Left lobe of liver (tissue), 2 donors: ENCODE results near the gene FGD5. TPM values are rescaled to one million over a fixed set of nuclear protein-coding genes. Genes with fewer than 3 reads are reported as not detected.

Experiments
- ATAC-seq: fragments of 200-7000 bp; cut with Tn5 transposase; one replicate; pipeline ENCODE4 v1.9.1; 2020; ENCODE audit warnings: mild to moderate bottlenecking, moderate library complexity
- DNase-seq: peaks from one replicate; pipeline ENCODE4 v3.0.0-alpha.2; 2020; ENCODE audit warnings: low spot score
- total RNA-seq: library from RNA; stranded (reverse); gene quantifications from one replicate; pipeline ENCODE4 v1.2.1, GENCODE V29; 2021
- donor health status: DM: no; HTN: no; CAD: no; lungs with moderate emphysema.
- donor health status: DM: no; HTN: yes; CAD: no.

FGD5 gene
- total RNA-seq, 1 donor from 2014 or later = 4.2 TPM

DNA sequence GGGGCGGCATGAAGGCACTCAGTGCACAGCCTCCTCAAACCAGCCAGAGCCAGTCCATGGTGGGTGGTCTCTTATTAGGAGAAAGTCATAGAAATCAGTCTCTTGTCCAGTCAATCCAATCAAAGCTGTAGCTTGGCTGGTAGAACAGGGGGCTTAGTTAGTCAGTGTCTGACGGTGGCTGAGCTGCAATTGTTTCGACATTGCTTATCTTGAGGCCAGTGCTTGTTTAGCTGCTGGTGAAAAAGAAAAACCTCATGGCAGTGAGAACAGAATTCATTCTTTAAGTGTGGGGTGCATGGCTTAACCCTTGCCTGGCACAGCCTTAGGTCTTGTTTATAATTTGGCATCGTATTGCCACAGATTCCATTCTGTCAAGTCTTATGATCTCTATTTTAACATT is 53.9 kb downstream of the FGD5 start:
- ATAC-seq (no peak), DNase-seq (no peak)

DNA sequence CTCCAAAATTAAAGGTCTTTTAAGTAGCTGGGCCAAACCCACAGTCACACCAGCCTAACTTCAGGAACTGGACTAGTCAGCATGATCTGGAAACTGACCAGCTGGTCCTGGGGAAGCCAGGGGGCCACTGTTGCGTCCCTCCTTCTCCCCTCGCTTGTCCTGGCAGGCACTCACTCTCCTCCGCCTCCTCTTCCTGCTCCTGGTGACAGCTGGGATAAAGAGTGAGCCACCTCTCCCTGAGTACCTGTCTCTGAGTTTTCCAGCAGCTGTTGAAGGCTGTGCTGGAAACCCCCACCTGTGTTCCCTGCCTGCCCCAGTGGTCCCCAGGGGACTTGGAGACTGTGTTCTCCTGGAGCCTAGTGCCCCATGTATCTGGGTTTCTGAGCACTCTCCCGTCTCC is 56.0 kb downstream of the FGD5 start:
- no peak for ATAC-seq
- no peak for DNase-seq

DNA sequence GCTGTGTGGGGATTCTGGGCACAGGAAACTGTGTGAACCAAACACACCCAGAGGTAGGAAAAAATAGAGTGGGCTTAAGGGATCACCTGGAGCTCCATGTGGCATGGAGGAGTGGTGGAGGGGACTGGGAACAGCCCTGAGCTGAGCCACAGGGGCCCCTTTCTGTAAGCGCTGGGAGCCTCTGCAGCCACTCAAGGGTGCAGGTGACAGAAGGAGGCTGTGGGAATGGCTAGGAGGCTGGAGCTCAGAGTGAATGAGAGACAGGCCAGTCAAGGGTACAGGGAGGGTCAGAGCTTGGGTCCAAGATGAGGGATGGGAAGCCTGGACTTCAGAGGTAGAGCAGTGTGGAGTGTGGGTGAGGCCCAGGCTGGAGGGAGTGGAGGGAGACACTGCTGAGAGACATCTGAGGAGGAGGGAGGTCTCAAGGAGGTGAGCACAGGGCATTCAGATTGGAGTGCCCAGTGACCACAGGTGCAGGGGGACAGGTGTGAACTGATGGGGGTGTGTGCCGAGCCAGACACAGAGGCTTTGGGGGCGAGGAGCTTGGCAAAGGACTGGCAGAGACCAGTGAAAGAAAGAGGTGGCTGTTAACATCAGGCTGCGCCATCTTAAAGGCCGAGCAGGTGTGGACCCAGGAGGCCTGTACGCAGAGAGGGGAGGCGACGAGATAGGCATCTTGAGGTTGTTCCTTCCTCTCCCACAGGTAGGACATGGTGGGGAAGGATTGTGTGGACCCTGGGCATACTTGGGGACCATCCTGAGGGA is 56.8 kb downstream of the FGD5 start:
- no peak for ATAC-seq
- DNase-seq = no peak

DNA sequence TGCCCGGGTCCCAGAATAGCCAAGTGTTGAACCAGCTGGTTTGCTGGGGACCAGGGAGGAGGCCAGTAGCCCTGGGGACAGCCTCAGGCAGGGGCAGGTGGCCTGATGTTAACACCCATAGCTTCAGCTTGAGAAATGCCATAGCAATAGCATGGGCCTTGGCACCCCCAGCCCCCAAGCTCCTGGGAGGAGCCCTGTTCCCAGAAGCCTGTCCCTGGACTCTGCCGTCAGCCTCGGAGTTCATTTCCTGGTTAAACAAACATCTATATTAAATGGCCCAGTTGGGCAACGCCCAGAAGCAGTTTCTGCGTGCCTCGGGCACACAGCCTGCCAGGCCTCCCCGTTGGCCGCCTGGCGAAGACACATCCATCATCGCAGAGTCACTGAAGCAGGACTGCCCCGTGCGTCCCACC is 58.2 kb downstream of the FGD5 start:
- peak; percentile 93 for ATAC-seq
- DNase-seq = peak; percentile 85

DNA sequence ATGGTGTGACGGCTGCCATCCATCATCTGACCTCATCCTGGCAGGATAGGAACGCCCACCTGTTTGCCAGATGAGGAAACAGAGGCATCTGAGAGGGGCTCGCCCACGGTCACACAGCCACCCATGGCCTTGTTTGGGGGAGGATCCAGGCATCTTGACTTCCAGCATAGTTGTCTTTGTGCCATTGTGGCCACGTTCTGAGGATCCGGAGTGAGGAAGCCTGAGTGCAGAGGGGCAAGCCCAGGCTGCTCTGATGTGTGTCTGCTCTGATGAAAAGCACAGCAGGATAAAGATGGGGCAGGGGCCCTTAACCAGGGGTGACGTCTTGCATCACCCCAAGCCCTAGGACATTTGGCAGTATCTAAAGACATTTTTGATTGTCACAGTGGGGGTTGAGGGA is 58.7 kb downstream of the FGD5 start:
- ATAC-seq (no peak), DNase-seq (no peak)

DNA sequence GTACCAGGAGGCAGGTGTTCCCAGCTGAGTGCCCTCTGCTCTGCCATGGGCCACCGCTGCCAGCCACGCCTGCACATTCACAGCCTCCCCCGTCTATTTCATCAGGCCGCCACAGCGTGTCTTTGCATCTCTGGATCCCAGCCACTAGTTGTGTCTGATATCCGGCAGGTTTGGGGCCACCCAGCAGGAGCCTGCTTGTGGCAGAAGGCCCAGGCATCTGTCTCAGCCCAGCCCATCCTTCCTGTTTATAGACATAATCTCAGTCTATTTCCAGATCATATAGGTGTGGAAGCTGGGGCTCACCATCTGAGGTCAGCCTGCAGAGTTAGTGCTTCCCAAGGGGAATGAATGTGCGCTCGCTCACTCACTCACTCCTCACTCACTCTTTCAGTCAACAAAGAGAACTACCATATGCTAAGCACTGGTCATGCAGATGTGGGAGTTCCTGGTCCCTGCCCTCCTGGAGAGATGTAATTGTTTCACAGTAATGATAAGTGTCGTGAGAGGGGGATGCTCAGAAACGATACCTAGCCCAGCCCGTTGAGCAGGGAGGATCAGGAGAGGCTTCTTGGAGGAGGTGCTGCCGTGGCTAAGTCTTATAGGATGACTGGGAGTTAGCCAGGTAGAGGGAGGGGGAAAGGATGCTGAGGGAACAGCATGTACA is 60.6 kb downstream of the FGD5 start:
- DNase-seq = no peak
- no peak for ATAC-seq

DNA sequence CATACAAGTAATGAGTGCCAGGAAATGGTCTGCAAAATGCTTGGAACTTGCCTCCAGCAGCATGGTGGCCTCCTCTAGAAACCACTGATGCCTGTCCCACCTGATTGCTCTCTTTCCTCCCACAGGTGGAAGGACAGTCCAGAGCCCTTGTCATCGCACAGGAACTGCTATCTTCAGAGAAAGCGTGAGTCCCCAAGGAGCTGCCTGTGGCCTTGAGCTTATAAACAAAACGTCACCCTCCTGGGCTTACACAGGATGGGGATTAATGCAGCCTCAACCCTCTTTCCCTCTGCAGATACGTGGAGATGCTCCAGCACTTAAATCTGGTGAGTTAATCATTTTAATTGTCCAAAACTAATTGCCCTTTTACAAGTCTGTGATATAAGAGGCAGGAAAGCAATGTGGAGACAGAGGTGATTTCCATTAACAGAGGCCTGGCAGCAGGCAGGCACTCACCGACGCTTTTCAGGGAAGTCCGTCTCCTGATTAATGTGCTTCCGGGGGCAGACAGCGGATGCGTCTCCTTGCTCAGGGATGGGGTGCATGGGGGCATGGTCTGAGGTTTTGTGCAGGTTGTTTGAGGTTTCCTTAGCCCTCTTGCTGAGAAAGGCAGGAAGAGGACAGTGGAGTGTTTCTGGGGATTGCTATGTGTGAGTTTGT is 61.8 kb downstream of the FGD5 start:
- no peak for ATAC-seq
- DNase-seq = no peak

DNA sequence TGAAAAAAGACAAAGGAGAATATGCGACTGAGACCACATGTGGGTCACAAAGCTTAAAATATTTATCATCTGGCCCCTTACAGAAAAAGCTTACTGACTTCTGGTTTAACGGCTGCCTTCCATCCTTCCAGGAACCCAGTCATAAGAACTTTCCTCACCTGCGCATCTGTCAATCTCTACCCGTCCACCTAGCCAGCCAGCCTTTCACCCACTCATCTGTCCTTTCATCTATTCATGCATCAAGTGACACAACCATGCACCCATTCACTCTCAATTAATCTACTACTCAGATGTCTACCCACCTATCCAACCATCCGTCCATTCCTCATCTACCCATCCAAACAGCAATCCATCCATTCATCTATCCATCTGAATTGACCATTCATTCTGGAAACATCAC is 64.5 kb downstream of the FGD5 start:
- no peak for DNase-seq
- no peak for ATAC-seq

DNA sequence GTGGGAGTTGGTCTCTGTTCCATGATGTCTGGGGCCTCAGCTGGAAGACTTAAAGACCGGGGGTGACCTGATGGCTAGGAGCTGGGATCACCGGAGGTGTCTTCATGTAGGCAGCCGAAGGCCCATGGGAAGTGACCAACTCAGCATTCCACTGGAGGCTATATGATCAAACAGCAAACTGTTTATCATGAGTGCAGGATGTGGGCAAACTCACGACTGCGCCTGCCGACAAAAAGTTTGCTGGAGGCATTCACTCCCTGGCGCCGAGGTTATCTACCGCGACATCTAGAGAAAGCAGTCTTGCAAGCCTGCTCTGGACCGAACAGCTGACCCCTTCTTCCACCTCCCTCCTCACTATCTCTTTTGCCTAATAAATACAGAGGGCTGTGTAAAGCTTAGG is 65.9 kb downstream of the FGD5 start:
- DNase-seq (no peak), ATAC-seq (no peak)

DNA sequence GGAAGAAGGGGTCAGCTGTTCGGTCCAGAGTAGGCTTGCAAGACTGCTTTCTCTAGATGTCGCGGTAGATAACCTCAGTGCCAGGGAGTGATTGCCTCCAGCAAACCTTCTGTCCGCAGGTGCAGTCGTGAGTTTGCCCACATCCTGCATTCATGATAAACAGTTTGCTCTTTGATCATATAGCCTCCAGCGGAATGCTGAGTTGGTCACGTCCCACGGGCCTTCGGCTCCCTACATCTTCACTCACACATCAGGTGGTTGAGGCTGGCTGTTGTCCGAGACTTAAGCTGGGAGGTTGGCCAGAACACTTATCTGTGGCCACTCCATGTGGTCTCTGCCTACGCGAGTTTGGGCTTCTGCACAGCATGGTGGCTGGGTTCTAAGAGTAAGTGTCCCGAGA is 66.5 kb downstream of the FGD5 start:
- DNase-seq = no peak

DNA sequence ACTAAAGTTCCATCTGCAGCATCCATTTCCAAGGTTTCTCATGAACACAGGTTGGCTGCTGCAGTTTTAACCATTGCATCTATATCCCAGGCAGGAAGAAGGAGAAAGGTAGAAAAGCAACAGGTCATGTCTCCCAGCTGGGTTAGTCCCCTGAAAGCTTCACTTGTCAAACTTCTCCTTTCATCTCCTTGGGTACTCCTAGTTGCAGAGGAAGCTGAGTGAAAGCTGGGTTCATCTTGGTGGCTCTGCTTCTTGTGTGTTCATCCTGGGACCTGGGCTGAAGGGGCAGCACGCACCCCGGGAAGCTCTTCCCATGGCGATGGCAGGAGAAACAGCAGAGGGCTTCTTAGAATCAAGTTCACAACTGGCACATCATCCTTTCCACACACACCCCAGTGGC is 67.3 kb downstream of the FGD5 start:
- DNase-seq (no peak), ATAC-seq (no peak)

More for the DNA sequence above, 66.5 kb downstream of the FGD5 start:
- no peak for ATAC-seq

DNA sequence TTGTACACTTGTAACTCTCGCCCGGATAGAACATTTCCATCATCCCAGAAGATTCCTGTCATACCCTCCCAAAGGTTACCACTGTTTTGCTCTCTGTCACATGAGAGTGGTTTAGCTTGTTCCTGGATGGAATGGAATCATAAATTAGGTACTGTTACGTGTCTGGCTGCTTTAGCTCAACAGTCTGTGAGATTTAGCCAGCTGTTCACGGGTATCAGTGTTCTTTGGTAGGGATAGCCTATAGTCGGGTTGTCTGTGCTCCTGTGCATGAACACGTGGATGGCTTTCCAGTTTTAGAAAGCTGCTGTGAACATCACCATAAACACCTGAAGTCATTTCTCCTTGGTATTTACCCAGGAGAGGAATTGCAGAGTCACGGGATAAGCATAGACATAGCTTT is 70.4 kb downstream of the FGD5 start:
- no peak for ATAC-seq
- DNase-seq = no peak

DNA sequence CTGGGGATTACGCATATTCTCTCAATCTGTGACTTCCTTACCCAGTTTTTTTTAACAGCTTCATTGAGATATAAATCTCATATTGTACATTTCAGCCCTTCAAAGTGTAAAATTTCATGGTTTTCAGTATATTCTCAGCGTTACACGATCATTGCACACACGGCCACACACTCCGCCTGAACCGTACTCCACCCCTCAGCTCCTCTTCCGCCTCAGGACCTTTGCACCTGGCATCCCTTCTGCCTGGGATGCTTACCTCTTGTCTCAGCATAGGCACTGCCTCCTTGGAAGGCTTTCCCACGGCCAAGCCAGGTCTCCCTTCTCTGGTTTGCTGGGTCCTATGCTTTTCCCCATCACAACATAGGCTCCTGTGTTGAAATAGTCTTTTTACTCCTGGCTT is 71.2 kb downstream of the FGD5 start:
- ATAC-seq = no peak
- no peak for DNase-seq

DNA sequence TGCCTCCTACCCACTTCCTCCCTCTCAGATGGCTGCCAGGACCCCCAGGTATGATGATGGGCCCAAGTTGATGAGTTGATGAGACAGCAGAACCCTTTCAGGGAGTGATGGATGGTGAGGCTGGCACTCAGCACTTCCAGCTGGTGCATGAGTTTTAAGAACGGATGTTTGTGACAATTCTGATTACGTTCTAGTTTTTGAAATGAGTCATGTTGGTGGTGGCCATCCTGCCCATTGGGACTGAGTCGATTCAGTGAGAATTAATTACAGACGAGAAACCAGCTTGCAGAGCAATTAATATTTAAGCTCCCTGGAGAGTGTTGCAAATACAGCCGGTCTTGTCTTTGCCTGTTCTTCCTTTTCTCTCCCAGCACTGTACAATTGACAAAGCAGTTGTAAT is 71.7 kb downstream of the FGD5 start:
- no peak for ATAC-seq

DNA sequence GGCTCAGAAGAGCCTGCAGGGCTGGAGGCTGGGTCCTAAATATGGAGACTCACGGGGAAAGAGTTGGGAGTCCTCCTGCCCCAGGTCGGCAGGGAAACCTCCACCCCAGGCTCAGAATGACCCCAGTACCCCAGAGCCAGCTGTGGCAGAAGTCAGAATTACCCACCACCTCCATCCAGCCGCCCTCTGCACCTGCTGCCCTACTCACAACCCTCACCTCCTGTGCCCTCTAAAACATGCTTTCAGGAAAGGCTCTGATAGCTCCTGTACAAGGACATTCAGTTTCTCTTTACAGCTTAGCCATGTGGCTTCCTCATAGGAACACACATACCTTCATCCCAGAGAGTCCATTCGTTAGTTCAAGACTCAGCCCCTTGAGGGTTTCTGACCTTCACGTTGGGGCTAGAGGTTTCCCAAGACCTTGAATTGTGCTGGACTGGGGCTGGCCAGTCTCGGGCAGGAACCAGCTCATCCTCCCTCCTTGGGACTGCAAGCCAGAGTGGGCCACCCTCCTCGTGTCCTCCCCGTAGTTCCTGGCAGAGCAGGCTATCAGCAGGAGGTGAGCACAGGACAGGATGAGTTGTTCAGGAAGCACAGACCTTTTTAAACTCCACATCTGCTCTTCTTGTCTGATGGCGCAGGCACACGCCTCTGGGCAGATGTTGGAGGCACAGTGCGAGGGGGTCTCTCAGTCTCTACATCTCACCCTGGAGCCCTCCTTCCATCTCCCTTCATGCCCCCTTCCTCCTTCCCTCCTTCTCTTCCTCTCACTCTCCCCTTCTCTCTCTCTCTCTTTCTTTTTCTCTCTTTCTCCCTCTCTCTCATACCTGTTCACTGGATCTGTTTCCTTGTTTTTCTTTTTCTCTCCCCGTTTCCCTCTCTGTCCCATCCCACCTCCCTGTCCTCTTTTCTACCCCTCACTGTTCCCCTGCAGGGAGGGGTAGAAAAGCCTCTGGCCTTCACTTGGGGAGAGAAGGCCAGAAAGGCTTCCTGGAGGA is 72.7 kb downstream of the FGD5 start:
- no peak for ATAC-seq

More for the DNA sequence above, 71.7 kb downstream of the FGD5 start:
- no peak for DNase-seq

DNA sequence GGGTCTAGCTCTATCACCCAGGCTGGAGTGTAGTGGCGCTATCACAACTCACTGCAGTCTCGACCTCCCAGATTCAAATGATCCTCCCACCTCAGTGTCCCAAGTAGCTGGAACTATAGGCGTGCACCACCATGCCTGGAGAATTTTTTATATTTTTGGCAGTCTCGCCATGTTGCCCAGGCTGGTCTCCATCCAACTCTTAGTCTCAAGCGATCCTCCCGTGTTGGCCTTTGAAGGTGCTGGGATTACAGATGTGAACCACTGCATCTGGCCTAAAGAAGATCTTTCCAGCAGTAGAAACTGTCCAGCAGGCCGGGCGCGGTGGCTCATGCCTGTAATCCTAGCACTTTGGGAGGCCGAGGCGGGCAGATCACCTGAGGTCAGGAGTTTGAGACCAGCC is 73.5 kb downstream of the FGD5 start:
- DNase-seq (no peak), ATAC-seq (no peak)

More for the DNA sequence above, 72.7 kb downstream of the FGD5 start:
- DNase-seq = no peak

DNA sequence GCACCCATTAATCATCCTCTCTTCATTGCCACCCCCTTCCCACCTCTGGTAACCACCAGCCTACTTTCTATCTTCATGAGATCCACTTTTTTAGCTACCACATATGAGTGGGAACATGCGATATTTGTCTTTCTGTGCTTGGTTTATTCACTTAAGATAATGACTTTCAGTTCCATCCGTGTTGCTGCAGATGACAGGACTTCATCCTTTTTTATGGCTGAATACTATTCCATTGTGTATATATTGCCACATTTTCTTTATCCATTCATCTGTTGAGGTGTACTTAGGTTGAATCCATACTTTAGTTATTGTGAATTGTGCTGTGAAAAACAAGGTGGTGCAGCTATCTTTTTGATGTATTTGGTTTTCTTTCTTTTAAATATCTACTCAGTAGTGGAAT is 75.3 kb downstream of the FGD5 start:
- DNase-seq (no peak), ATAC-seq (no peak)

DNA sequence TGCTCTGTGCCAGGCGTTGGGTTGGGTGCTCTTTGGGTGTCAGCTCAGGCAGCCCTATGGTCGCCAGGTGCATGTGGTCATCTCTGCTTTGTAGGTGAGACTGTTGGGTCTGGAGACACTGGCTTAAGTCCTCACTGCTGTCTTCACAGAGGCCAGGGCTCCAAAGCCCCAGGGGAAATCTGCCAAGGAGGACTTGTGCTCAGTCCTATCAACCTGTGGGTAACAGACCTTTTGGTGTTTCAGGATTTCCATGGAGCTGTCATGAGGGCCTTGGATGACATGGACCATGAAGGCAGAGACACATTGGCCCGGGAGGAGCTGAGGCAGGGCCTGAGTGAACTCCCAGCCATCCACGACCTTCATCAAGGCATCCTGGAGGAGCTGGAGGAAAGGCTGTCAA is 78.5 kb downstream of the FGD5 start:
- ATAC-seq (no peak), DNase-seq (no peak)

DNA sequence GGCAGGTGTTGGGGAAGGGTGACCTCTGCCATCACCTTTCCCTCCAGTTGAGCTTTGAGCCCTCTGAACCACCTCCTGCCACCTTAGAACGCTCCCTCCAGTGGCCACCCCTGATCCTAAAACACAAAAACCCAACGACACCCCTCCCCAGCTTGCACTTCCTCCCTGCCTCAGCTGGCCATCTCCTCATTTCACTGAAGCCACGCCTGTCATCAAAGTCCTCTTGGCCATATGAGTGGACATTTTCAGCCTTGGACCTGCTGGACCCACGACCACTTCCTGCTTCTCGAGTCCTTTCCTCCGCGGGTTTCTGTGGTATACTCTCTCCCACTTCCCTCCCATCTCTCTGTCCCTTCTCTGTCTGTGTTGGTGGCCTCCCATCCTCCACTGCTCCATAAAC is 80.2 kb downstream of the FGD5 start:
- ATAC-seq (no peak), DNase-seq (no peak)

DNA sequence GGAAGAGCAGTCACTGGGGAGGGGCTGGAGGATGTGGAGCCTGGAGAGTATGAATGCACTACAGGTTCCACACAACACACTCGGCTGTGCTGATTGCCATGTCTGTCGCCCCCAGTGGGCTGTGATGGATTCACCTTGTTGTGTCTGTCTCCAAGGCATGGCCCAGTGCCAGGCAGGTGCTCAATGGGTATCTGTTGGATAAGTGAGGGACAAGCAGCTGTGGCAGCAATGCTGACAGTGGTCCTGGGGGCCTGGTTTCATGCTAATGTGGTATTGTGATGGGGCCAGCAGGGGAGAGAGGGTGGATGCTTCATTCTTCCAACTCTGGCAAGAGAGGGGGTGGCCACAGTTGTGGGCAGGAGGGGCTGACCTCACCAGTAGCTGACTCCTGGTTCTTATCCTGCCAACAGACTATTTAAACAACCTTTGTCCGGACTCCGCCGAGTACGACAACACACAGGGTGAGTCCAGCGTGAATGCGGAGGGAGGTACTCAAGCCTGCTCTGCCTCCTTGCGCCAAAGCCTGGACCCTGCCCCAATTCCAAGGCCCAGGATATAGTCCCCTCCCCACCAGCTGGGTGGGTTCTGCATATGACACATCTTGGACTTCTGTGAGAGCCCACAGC is 81.3 kb downstream of the FGD5 start:
- DNase-seq = peak; percentile 94
- ATAC-seq = peak; percentile 85
